HepG2 (cell line): ENCODE data around the gene BCL2L1. TPM values are rescaled to one million over a fixed set of nuclear protein-coding genes. Genes with fewer than 3 reads are reported as not detected.

ENCODE experiments used
- CEBPB ChIP-seq: IDR thresholded peaks from 2 replicates; pipeline ENCODE4 v1.6.1; 2011; ENCODE audit warnings: low read depth, low read length, improper control_type of control experiment, borderline replicate concordance
- IRF2 ChIP-seq: IDR thresholded peaks from 2 replicates; pipeline ENCODE4 v1.6.1; 2018; ENCODE audit warnings: missing genetic modification reagents, missing compliant biosample characterization
- MIER2 ChIP-seq: IDR thresholded peaks from 2 replicates; pipeline ENCODE4 v1.6.1; 2016; ENCODE audit warnings: missing biosample characterization, missing genetic modification reagents
- NFKB2 ChIP-seq: sonication (generic); formaldehyde crosslinking; IDR thresholded peaks from 2 replicates; pipeline ENCODE4 v1.4.0; 2020; ENCODE audit warnings: missing genetic modification reagents, borderline replicate concordance
- TOE1 ChIP-seq: sonication (generic); formaldehyde crosslinking; IDR thresholded peaks from 2 replicates; pipeline ENCODE4 v1.4.0; 2020; ENCODE audit warnings: mild to moderate bottlenecking, missing genetic modification reagents
- ZNF24 ChIP-seq: fragments of 450-650 bp; IDR thresholded peaks from 2 replicates; pipeline ENCODE4 v1.6.1; 2017; ENCODE audit warnings: antibody characterized with exemption, mild to moderate bottlenecking
- ZNF552 ChIP-seq: sonication (generic); formaldehyde crosslinking; IDR thresholded peaks from 2 replicates; pipeline ENCODE4 v1.9.0; 2022; ENCODE audit warnings: missing genetic modification reagents, mild to moderate bottlenecking, borderline replicate concordance
- ZNF737 ChIP-seq: sonication (generic); formaldehyde crosslinking; IDR thresholded peaks from 2 replicates; pipeline ENCODE4 v1.5.0; 2020; ENCODE audit warnings: missing genetic modification reagents, mild to moderate bottlenecking, borderline replicate concordance
- ZNF766 ChIP-seq: sonication (generic); formaldehyde crosslinking; IDR thresholded peaks from 2 replicates; pipeline ENCODE4 v1.5.0; 2020; ENCODE audit warnings: missing genetic modification reagents, borderline replicate concordance
- polyA plus RNA-seq, 8 experiments: library from polyadenylated mRNA; depleted of rRNA in 3 of 8; stranded (reverse) in 7 of 8; unstranded in 1 of 8; fragments of >200 nt; fragmentation: Illumina TruSeq in 4 of 8; extraction: Trizol in 4 of 8; gene quantifications; 2 replicates each; pipeline versions ENCODE4 v1.2.1 to v1.2.3, GENCODE V29; 2011 to 2016; ENCODE audit warnings: low read depth in 4 of 8, missing spikeins in 1 of 8, mixed read lengths in 1 of 8; ENCODE audit not compliant: insufficient read depth in 1 of 8
- total RNA-seq, 5 experiments: library from RNA; depleted of rRNA; stranded (reverse); fragments of >200 nt; fragmentation: Illumina TruSeq; extraction: Trizol; gene quantifications; 2 replicates each; pipeline ENCODE4 v1.2.3, GENCODE V29; 2016; ENCODE audit warnings: low read depth in 1 of 5
- TF ChIP-seq, protein P1 (sequence below): sonication (generic); IDR thresholded peaks from 2 replicates; pipeline ENCODE4 v1.6.1; 2016; ENCODE audit warnings: low read depth, borderline replicate concordance
- TF ChIP-seq, protein P2 (sequence below): sonication (generic); formaldehyde crosslinking; IDR thresholded peaks from 2 replicates; pipeline ENCODE4 v1.5.1; 2020; ENCODE audit warnings: missing genetic modification reagents, mild to moderate bottlenecking, borderline replicate concordance
- TF ChIP-seq, protein P3 (sequence below): sonication (generic); formaldehyde crosslinking; IDR thresholded peaks from 2 replicates; pipeline ENCODE4 v1.4.0; 2020; ENCODE audit warnings: missing genetic modification reagents
- TF ChIP-seq, protein P4 (sequence below): conservative IDR thresholded peaks from 2 replicates; pipeline ENCODE4 v1.6.1; 2018; ENCODE audit warnings: missing genetic modification reagents
- TF ChIP-seq, protein P5 (sequence below): sonication (generic); formaldehyde crosslinking; IDR thresholded peaks from 2 replicates; pipeline ENCODE4 v1.5.1; 2020; ENCODE audit warnings: mild to moderate bottlenecking, moderate library complexity, missing genetic modification reagents
- TF ChIP-seq, protein P6 (sequence below), 2 experiments: sonication (generic) in 1 of 2; formaldehyde crosslinking in 1 of 2; IDR thresholded peaks; 2 replicates each; pipeline versions ENCODE4 v1.5.1 to v1.6.1; 2011 to 2020; ENCODE audit warnings: borderline replicate concordance in 1 of 2, low read depth in 1 of 2, low read length in 1 of 2, mild to moderate bottlenecking in 1 of 2, missing genetic modification reagents in 1 of 2, moderate library complexity in 1 of 2

Gene BCL2L1
- total and polyA plus RNA-seq, 2 of the 13 experiments (the other 11 are each of a cell fraction or from before 2014, with no cell fraction given): 164 to 258 TPM

DNA sequence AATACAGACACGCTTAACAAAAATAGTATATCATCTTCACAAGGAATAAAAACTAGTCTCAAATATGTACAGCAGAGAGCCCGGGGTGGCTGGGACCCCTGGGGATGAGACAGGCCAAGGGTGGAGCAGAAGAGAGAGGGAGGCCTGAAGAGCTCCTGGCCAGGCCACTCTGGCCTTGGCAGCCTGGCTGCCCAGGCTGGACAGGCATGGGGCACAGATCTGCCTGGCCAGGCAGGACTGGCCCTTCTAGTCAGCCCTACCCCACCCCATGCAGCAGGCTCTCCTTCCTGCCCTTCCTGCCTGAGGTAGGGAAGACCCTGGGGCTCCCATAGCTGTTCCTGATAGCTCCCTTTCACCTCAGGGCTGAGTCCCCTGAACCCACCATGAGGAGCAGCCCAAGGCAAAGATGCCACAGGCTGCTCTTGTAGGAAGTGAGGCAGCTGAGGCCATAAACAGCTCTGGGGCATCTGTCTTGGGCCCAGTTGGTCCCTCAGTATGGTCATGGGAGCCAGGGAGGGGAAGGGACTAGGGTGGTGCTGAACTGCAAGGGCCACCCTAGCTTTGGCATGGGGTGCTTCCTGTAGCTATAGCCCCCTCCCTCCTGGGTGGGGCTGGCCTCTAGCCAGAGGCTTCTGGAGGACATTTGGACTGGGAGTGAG is 57.8 kb downstream of the BCL2L1 start (continued):
- TF ChIP-seq ZNF24: no peak
- TF ChIP-seq, protein P1, sequence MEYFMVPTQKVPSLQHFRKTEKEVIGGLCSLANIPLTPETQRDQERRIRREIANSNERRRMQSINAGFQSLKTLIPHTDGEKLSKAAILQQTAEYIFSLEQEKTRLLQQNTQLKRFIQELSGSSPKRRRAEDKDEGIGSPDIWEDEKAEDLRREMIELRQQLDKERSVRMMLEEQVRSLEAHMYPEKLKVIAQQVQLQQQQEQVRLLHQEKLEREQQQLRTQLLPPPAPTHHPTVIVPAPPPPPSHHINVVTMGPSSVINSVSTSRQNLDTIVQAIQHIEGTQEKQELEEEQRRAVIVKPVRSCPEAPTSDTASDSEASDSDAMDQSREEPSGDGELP: no peak
- TF ChIP-seq TOE1 (CRISPR knock-in tag): no peak
- TF ChIP-seq, protein P2, sequence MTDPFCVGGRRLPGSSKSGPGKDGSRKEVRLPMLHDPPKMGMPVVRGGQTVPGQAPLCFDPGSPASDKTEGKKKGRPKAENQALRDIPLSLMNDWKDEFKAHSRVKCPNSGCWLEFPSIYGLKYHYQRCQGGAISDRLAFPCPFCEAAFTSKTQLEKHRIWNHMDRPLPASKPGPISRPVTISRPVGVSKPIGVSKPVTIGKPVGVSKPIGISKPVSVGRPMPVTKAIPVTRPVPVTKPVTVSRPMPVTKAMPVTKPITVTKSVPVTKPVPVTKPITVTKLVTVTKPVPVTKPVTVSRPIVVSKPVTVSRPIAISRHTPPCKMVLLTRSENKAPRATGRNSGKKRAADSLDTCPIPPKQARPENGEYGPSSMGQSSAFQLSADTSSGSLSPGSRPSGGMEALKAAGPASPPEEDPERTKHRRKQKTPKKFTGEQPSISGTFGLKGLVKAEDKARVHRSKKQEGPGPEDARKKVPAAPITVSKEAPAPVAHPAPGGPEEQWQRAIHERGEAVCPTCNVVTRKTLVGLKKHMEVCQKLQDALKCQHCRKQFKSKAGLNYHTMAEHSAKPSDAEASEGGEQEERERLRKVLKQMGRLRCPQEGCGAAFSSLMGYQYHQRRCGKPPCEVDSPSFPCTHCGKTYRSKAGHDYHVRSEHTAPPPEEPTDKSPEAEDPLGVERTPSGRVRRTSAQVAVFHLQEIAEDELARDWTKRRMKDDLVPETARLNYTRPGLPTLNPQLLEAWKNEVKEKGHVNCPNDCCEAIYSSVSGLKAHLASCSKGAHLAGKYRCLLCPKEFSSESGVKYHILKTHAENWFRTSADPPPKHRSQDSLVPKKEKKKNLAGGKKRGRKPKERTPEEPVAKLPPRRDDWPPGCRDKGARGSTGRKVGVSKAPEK (CRISPR knock-in tag): no peak
- no peak for TF ChIP-seq MIER2 (CRISPR knock-in tag)
- TF ChIP-seq, protein P3, sequence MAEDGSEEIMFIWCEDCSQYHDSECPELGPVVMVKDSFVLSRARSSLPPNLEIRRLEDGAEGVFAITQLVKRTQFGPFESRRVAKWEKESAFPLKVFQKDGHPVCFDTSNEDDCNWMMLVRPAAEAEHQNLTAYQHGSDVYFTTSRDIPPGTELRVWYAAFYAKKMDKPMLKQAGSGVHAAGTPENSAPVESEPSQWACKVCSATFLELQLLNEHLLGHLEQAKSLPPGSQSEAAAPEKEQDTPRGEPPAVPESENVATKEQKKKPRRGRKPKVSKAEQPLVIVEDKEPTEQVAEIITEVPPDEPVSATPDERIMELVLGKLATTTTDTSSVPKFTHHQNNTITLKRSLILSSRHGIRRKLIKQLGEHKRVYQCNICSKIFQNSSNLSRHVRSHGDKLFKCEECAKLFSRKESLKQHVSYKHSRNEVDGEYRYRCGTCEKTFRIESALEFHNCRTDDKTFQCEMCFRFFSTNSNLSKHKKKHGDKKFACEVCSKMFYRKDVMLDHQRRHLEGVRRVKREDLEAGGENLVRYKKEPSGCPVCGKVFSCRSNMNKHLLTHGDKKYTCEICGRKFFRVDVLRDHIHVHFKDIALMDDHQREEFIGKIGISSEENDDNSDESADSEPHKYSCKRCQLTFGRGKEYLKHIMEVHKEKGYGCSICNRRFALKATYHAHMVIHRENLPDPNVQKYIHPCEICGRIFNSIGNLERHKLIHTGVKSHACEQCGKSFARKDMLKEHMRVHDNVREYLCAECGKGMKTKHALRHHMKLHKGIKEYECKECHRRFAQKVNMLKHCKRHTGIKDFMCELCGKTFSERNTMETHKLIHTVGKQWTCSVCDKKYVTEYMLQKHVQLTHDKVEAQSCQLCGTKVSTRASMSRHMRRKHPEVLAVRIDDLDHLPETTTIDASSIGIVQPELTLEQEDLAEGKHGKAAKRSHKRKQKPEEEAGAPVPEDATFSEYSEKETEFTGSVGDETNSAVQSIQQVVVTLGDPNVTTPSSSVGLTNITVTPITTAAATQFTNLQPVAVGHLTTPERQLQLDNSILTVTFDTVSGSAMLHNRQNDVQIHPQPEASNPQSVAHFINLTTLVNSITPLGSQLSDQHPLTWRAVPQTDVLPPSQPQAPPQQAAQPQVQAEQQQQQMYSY (CRISPR knock-in tag): 0 out of 2 replicates have a peak, but pooled peaks have one; percentile 48
- TF ChIP-seq, protein P4, sequence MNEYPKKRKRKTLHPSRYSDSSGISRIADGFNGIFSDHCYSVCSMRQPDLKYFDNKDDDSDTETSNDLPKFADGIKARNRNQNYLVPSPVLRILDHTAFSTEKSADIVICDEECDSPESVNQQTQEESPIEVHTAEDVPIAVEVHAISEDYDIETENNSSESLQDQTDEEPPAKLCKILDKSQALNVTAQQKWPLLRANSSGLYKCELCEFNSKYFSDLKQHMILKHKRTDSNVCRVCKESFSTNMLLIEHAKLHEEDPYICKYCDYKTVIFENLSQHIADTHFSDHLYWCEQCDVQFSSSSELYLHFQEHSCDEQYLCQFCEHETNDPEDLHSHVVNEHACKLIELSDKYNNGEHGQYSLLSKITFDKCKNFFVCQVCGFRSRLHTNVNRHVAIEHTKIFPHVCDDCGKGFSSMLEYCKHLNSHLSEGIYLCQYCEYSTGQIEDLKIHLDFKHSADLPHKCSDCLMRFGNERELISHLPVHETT (CRISPR knock-in tag): no peak
- no peak for TF ChIP-seq CEBPB
- no peak for TF ChIP-seq ZNF737 (CRISPR knock-in tag)
- no peak for TF ChIP-seq ZNF766 (CRISPR knock-in tag)
- TF ChIP-seq, protein P5, sequence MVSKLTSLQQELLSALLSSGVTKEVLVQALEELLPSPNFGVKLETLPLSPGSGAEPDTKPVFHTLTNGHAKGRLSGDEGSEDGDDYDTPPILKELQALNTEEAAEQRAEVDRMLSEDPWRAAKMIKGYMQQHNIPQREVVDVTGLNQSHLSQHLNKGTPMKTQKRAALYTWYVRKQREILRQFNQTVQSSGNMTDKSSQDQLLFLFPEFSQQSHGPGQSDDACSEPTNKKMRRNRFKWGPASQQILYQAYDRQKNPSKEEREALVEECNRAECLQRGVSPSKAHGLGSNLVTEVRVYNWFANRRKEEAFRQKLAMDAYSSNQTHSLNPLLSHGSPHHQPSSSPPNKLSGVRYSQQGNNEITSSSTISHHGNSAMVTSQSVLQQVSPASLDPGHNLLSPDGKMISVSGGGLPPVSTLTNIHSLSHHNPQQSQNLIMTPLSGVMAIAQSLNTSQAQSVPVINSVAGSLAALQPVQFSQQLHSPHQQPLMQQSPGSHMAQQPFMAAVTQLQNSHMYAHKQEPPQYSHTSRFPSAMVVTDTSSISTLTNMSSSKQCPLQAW: peak; percentile 13
- TF ChIP-seq, protein P6, sequence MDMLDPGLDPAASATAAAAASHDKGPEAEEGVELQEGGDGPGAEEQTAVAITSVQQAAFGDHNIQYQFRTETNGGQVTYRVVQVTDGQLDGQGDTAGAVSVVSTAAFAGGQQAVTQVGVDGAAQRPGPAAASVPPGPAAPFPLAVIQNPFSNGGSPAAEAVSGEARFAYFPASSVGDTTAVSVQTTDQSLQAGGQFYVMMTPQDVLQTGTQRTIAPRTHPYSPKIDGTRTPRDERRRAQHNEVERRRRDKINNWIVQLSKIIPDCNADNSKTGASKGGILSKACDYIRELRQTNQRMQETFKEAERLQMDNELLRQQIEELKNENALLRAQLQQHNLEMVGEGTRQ (IDR thresholded peaks at IDR 0.05; ENCODE audit: low read depth, low read length): no peak
- TF ChIP-seq, protein P6 (CRISPR knock-in tag; IDR thresholded peaks at IDR 0.05; ENCODE audit: borderline replicate concordance): peak; percentile 6; the same call in 1 of the 2 replicates
- no peak for TF ChIP-seq IRF2 (CRISPR knock-in tag)
- TF ChIP-seq NFKB2: 0 out of 2 replicates have a peak, but pooled peaks have one; percentile 51
- TF ChIP-seq ZNF552 (CRISPR knock-in tag): 0 out of 2 replicates have a peak, but pooled peaks have one; percentile 7
